ENCODE data around the gene ST6GAL2. TPM values are rescaled to one million over a fixed set of nuclear protein-coding genes. Genes with fewer than 3 reads are reported as not detected.

The ST6GAL2 gene
- total and polyA plus RNA-seq, 2 of the 8 experiments (the other 6 are each of a cell fraction or from before 2014, with no cell fraction given), result 2.7 to 17.5 TPM

GRCh38 chr2:106840818-106841217, 45.1 kb downstream of the ST6GAL2 start:
- H2BK20ac ChIP-seq (ENCODE audit: low read length), result no peak overlapping the region

More at GRCh38 chr2:106840818-106841217, 45.1 kb downstream of the ST6GAL2 start:
- Histone ChIP-seq H3K56ac (replicated peaks; ENCODE audit: insufficient read length, low read depth, low read length) (no peak overlapping the region), H3K9me3 (ENCODE audit: insufficient read depth in 2 of 2, low read depth in 1 of 2, low read length in 1 of 2) (no peaks in the 10 kb centered on the region), H3K36me3 (ENCODE audit: control insufficient read depth in 2 of 4, insufficient read depth in 4 of 4, low read length in 3 of 4) (no peaks in the 10 kb centered on the region), H2AK5ac (ENCODE audit: low read depth, low read length) (no peak overlapping the region), H4K5ac (ENCODE audit: insufficient read length, low read depth, low read length) (no peak overlapping the region), H3K18ac (ENCODE audit: extremely low read depth, low read length) (no peak overlapping the region), H2AFZ (ENCODE audit: low read length) (no peak overlapping the region), H3K23me2 (ENCODE audit: low read depth, low read length) (no peaks in the 10 kb centered on the region), H3K14ac (ENCODE audit: insufficient read length) (no peak overlapping the region), H3K4me3 (ENCODE audit: extremely low read depth in 1 of 4, insufficient read depth in 2 of 4, low read depth in 3 of 4, low read length in 4 of 4) (no peak overlapping the region), H4K91ac (replicated peaks; ENCODE audit: insufficient read length, low read length) (no peak overlapping the region), H3K4me2 (ENCODE audit: insufficient read depth in 1 of 2, low read depth in 2 of 2, low read length in 2 of 2) (no peak overlapping the region), H4K20me1 (replicated peaks in 1 of 2; ENCODE audit: control insufficient read depth in 1 of 2, insufficient read depth in 2 of 2, low read length in 2 of 2) (no peaks in the 10 kb centered on the region), H2BK5ac (ENCODE audit: low read depth, low read length) (no peak overlapping the region), H3K4me1 (replicated peaks in 1 of 4; ENCODE audit: control insufficient read depth in 3 of 4, insufficient read depth in 4 of 4, low read length in 3 of 4) (no peaks in the 10 kb centered on the region; a peak in 1 of 7 replicates), H3K27me3 (replicated peaks in 1 of 4; ENCODE audit: control insufficient read depth in 3 of 4, extremely low read depth in 1 of 4, insufficient read depth in 3 of 4, low read length in 3 of 4) (no peaks in the 10 kb centered on the region), H3K4ac (replicated peaks; ENCODE audit: insufficient read length, low read depth, low read length) (no peak overlapping the region), H3K79me1 (ENCODE audit: low read depth, low read length) (no peaks in the 10 kb centered on the region), H2BK12ac (ENCODE audit: low read depth, low read length) (no peak overlapping the region), H2BK15ac (ENCODE audit: low read length) (no peak overlapping the region), H3K27ac (ENCODE audit: low read depth, low read length) (no peak overlapping the region), H3K9ac (replicated peaks in 1 of 4; ENCODE audit: extremely low read depth in 1 of 4, low read depth in 3 of 4, low read length in 3 of 4) (no peak overlapping the region), H4K8ac (ENCODE audit: extremely low read depth, insufficient read depth, low read length) (no peak overlapping the region), H3K79me2 (ENCODE audit: control insufficient read depth in 1 of 2, insufficient read depth in 2 of 2, low read length in 2 of 2) (no peaks in the 10 kb centered on the region), H2BK120ac (replicated peaks; ENCODE audit: low read depth, low read length) (no peak overlapping the region), H3K23ac (ENCODE audit: insufficient read length) (no peak overlapping the region)
- DNase-seq (ENCODE audit: low read depth in 1 of 2, low spot score in 2 of 2), result no peak
- WGBS, 2 experiments (ENCODE audit: extremely low coverage in 1 of 2, insufficient coverage in 1 of 2, insufficient read length in 1 of 2, insufficient replicate concordance in 2 of 2, low coverage in 1 of 2, low lambda C conversion rate in 2 of 2, missing lambda C conversion rate in 1 of 2), result 87% methylated on average over 2 of the region's 2 CpGs; no CpG with 5 or more reads in 1 of the 2 experiments
- TF ChIP-seq PHF8 (conservative IDR thresholded peaks at IDR 0.05; ENCODE audit: low read depth, low read length) (no peak), RXRA (IDR thresholded peaks at IDR 0.05; ENCODE audit: insufficient read depth, low read depth, low read length) (no peak), SP1 (IDR thresholded peaks at IDR 0.05; ENCODE audit: low read depth, low read length) (no peak), NRF1 (IDR thresholded peaks at IDR 0.05; ENCODE audit: low read depth, low read length) (no peak), SP4 (IDR thresholded peaks at IDR 0.05; ENCODE audit: low read length) (no peak)
- FAIRE-seq, result no peak
- POLR2A ChIA-PET (ENCODE audit: partially characterized antibody), result no interaction called here
- CTCF ChIA-PET (ENCODE audit: partially characterized antibody), result interaction anchor here (1.0 to 1.5 kb wide), 3 partner anchors 14 to 47 kb away, joined by 4 to 6 read pairs (median 5); no protein-coding TSS in a partner anchor

Measured in H1 (cell line).